Right cardiac atrium (tissue), 5 donors: Measurements from ENCODE around the gene CYGB. TPM values are rescaled to one million over a fixed set of nuclear protein-coding genes. Genes with fewer than 3 reads are reported as not detected.

Experiments used
- ATAC-seq, 2 donors: fragments of 200-7000 bp; cut with Tn5 transposase; one replicate each; pipeline versions ENCODE4 v1.8.0 to v1.9.1; 2020; ENCODE audit warnings: moderate library complexity in 2 of 2, mild to moderate bottlenecking in 1 of 2
- DNase-seq, 3 donors: peaks; one replicate each; pipeline ENCODE4 v3.0.0-alpha.2; 2020
- H3K27ac ChIP-seq: one replicate; pipeline ENCODE4 v1.5.1; 2013; ENCODE audit warnings: mild to moderate bottlenecking, low read length, control low read depth, moderate library complexity
- H3K27me3 ChIP-seq: one replicate; pipeline ENCODE4 v1.6.1; 2013; ENCODE audit not compliant: control insufficient read depth, insufficient read depth
- H3K4me1 ChIP-seq: one replicate; pipeline ENCODE4 v1.6.1; 2013; ENCODE audit warnings: low read length; ENCODE audit not compliant: control insufficient read depth, insufficient read depth
- H3K4me3 ChIP-seq: one replicate; pipeline ENCODE4 v1.5.1; 2013; ENCODE audit warnings: low read length, control low read depth
- H3K9me3 ChIP-seq: one replicate; pipeline ENCODE4 v1.6.1; 2013; ENCODE audit warnings: low read length; ENCODE audit not compliant: control insufficient read depth
- WGBS: extraction: QIAGEN DNeasy Blood & Tissue Kit; methylation state at CpG from one replicate; pipeline ENCODE4 v1.1.7; 2013; 5-methylcytosine and 5-hydroxymethylcytosine counted together
- intact Hi-C, 4 donors: fragments of 100-400 bp; cut with DNase I; formaldehyde crosslinking; loops; one replicate each; pipeline versions ENCODE4 v1.11.0 to v1.14.0; 2022 to 2023
- long read RNA-seq, 4 donors: library from polyadenylated mRNA; unstranded; transcript quantifications; one replicate each; pipeline ENCODE4 v2.0.0, GENCODE V29; 2020 to 2021
- polyA plus RNA-seq: library from polyadenylated mRNA; stranded (reverse); fragments of 200-250 nt; gene quantifications from one replicate; pipeline ENCODE4 v1.2.3, GENCODE V29; 2013
- total RNA-seq, 4 donors: library from RNA; stranded (reverse); fragmentation: NEBNext Ultra II Directional; extraction: Animal tissue kit (Norgen Biotek cat#: 25700); gene quantifications; one replicate each; pipeline ENCODE4 v1.2.1, GENCODE V29; 2021
- donor health status: healthy with polysubstance abuse.
- donor health status: DM: no; HTN: yes; CAD: no.
- donor health status: DM: no; HTN: no; CAD: no.
- donor health status: DM: no; HTN: yes; CAD: no; lungs with severe emphysema.
- donor health status: DM: yes; HTN: yes; CAD: no.

Gene CYGB
- total RNA-seq (10 to 100 TPM; 46.6 to 83.9 (median 67.3) TPM), polyA plus RNA-seq (58.7 TPM)
- long read RNA-seq, donor 1, transcript CYGB-201 (4 exons, 2,158 nt), result major isoform, 34 of 57 reads
- long read RNA-seq, donor 1, partial matches to known transcripts, result 3 of 57 reads
- long read RNA-seq, donor 1, other reads (novel, unspliced or antisense), result 19 of 57 reads
- long read RNA-seq, donor 2, transcript CYGB-201 (4 exons, 2,158 nt), result major isoform, 29 of 44 reads
- long read RNA-seq, donor 2, partial matches to known transcripts, result 4 of 44 reads
- long read RNA-seq, donor 2, other reads (novel, unspliced or antisense), result 11 of 44 reads
- long read RNA-seq, donor 3, transcript CYGB-201 (4 exons, 2,158 nt), result major isoform, 12 of 29 reads
- long read RNA-seq, donor 3, partial matches to known transcripts, result 7 of 29 reads
- long read RNA-seq, donor 3, other reads (novel, unspliced or antisense), result 9 of 29 reads
- long read RNA-seq, donor 4, transcript CYGB-201 (4 exons, 2,158 nt), result major isoform, 28 of 38 reads
- long read RNA-seq, donor 4, partial matches to known transcripts, result 2 of 38 reads
- long read RNA-seq, donor 4, other reads (novel, unspliced or antisense), result 8 of 38 reads

DNA sequence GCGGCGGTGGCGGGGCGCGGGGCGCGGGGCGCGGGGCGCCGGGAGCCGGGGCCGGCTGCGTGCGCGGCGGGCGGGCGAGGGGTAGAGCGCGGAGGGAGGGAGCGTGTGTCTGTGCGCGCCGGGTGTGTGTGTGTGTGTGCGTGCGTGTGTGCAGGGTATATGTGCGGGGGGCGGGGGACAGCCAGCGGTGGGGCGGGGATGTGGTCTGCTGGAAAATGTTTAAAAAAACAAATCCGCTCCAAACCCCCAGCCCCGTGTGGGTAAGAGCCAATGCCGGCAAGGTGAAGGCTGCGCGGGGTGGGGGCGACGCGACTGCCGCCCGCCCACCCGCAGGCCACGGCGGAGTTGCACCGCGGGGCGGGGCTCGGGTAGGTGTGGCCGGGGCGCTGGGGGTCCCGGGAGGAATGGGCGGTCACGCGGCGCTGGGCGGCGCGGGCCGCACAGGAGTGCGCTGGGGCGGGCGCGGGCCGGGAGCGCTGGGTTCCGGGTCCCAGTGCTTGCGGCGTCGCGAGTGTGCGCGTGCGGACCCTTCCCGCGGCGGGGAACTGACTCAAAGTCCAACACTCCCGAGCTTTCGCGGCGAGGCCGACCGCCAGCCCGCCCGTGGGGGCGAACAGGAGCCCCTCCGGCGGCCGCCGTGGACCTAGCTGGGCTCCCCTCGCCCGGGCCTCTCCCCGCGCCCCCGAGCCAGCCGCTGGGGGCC, at the start of gene CYGB:
TSS of gene CYGB (minus strand) at position 132 of the 703 bp plus-strand sequence. CDS start 167 bp downstream, outside the sequence.
- WGBS, result 2% methylated on average over 95 of the region's 95 CpGs
- intact Hi-C loops, result no loop called here
- peak; percentile 77 to 90 (median 89) for DNase-seq
- no peaks in the 10 kb centered on the region for H3K27me3 ChIP-seq
- peak; percentile 54 to 59 for ATAC-seq
- no peaks in the 10 kb centered on the region for H3K9me3 ChIP-seq
- peak within 1 kb of the TSS; percentile 72 for H3K27ac ChIP-seq
- peaks cover 3% of the 10 kb centered on the region for H3K4me1 ChIP-seq
- H3K4me3 ChIP-seq, result peak within 1 kb of the TSS; percentile 70

DNA sequence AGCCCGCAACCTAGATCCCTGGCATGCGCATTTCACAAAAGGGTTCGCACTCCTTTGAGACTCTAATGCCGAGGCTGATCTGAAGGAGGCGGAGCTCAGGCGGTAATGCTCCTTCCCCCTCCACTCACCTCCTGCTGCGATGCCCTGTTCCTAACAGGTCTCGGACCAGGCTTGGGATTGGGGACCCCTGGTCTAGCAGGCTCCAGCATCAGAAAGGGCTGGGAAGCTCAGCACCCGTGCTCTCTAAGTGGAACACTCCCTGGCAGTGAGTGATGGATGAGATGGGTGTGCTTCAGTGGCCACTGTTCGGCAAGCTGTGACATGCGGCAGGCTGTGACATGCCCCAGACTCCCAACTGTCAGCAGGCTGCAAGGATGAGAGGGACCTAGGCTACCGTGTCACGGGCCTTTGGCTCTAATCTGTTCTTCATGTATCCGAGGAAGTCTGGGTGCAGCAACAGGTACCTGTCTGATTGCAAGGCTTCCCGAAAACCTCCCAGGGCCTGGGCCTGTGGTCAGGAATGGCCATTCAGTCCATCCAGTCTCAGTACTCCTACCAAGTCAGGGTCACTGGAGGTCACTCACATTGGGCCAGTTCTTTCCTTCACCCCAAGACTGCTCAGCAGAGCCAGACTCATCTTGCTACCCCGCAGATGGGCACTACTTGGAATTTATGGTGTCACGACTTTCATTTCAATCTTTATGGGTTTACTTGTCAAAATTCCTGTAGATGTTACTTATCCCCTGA, 49.4 kb upstream of the CYGB start:
- 37% methylated on average over 17 of the region's 17 CpGs for WGBS
- no peak overlapping the region for H3K4me3 ChIP-seq
- no peaks in the 10 kb centered on the region for H3K9me3 ChIP-seq
- DNase-seq (no peak), ATAC-seq (no peak)
- H3K4me1 ChIP-seq, result no peaks in the 10 kb centered on the region
- no peak overlapping the region for H3K27ac ChIP-seq
- intact Hi-C loops, result loop anchor here in 2 of 4 donors (5.0 to 10.0 kb wide), 2 partner anchors 62 to 65 kb away; no protein-coding TSS in a partner anchor
- H3K27me3 ChIP-seq, result no peaks in the 10 kb centered on the region

DNA sequence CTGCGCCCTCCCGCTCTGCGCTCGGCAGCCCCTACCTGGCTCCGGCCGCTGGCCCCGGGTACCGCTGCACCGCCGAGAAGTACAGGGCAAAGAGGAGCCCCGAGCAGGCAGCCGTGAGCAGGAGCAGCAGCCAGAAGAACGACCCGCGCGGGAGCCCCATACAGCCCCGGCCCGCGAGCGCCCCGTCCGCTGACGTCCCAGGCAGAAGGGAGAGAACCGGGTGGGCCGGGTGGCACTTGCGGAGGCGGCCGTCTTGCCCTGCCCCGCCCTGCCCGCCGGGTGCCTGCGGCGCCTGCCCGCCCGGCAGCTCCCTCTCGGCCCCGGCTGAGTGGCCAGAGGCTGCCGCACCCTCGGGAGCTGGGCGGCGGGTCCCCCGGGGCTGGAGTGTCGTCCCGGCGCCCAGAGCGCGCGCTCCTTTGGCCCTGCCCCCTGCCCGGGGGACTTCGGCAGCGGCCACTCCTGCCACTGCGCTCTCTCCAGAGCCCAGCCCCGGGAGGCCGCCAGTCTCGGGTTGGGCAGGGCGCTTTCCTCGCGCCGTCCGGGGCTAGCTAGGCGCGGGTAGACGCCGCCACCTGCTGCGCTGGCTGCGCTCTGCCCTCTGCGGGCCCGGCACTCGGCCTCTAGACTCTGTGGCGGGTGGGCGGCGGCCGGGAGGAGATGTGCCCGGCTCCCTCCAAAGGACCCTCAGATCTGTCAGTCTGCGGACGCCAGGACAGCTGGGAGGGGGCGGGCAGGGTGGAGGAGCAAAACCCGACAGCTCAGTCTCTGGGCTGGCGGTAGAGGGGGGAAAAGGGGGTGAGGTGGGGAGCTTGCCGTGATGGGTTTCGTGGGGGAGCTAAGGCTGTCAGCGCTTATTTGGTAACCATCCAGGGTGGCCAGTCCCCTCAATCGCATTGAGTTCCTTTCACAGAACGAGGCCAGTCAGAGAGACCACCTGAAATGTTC, 48.4 kb upstream of the CYGB start, which contains the start of gene ST6GALNAC2:
TSS of gene ST6GALNAC2 (minus strand) at position 212 of the 945 bp plus-strand sequence. CDS start at position 160, 52 bp downstream.
- no peaks in the 10 kb centered on the region for H3K27me3 ChIP-seq
- peak; percentile 71 to 86 (median 85) for DNase-seq
- intact Hi-C loops, result loop anchor here in 2 of 4 donors (5.0 to 10.0 kb wide), 2 partner anchors 61 to 64 kb away; no protein-coding TSS in a partner anchor
- H3K4me3 ChIP-seq, result peak within 1 kb of the TSS; percentile 55
- WGBS, result under 1% methylated on average over 84 of the region's 84 CpGs
- ATAC-seq, result peak; percentile 89 to 92
- no peaks in the 10 kb centered on the region for H3K9me3 ChIP-seq
- no peaks in the 10 kb centered on the region for H3K4me1 ChIP-seq
- no peak within 1 kb of the TSS for H3K27ac ChIP-seq

DNA sequence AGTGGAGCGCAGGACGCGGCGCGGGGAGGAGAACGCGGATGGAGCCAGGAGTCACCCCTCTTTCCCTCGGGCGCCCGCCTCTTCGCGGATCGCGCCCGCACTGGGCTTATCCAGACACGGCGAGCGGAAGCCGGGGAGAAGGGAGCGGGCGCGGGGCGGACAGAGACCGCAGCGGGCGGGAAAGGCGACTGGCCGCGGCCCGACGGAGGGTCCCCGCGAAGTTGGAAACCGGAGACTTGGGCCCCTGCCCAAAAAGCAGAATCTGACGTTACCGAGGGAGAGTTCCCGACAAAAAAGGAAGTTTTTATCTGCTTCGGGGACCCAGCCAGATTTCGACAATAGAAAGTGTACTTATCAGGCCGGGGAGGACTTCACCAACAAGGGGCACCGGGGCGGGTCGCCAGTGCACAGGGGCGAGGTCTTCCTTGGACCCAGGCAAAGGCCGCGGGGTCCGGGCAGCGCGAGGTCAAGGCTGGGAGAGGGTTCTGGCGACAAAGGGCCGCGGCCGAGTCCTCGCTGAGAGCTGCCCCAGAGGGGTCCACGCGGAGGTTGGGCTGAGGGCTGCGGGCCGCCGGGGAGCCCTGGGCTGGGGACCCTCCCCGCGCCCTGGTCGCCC, 47.6 kb upstream of the CYGB start:
- Histone ChIP-seq H3K9me3 (no peaks in the 10 kb centered on the region), H3K4me3 (peak overlapping the region; percentile 55), H3K4me1 (no peaks in the 10 kb centered on the region), H3K27ac (no peak overlapping the region), H3K27me3 (no peaks in the 10 kb centered on the region)
- peak; percentile 48 to 58 for ATAC-seq
- intact Hi-C loops, result loop anchor here in 2 of 4 donors (5.0 to 10.0 kb wide), 2 partner anchors 60 to 63 kb away; no protein-coding TSS in a partner anchor
- DNase-seq, result peak; percentile 57 to 74 (median 73)
- 2% methylated on average over 62 of the region's 62 CpGs for WGBS

DNA sequence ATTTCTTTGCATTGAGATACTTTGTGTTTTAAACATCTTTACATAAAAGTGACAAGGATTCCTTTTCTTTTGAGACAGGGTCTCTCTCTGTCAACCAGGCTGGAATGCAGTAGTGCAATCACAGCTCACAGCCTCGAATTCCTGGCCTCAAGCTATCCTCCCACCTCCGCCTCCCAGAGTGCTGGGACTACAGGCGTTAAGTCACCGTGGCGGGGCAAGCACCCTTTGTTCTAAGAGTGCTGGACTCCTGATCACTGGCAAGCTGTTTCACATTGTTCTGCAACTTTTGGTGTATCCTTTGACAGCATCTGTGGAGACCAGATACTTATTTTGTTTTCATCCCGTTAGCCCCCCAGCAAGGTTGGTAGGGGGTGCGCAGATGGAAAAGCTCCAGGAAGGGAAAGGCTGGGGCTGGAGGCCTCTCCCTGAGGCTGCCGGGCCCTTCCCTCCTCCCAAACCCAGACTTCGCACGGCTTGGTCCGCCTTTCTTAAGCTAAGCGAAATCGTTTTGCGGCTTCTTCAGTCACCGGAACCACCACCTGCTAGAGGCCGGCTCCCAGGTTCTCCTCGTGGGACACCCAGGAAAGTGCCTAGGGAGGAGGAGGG, 47.0 kb upstream of the CYGB start:
- no peak for DNase-seq
- no peaks in the 10 kb centered on the region for H3K27me3 ChIP-seq
- H3K27ac ChIP-seq, result no peak overlapping the region
- H3K4me1 ChIP-seq, result no peaks in the 10 kb centered on the region
- no peaks in the 10 kb centered on the region for H3K9me3 ChIP-seq
- intact Hi-C loops, result loop anchor here in 2 of 4 donors (5.0 to 10.0 kb wide), 2 partner anchors 60 to 62 kb away; no protein-coding TSS in a partner anchor
- H3K4me3 ChIP-seq, result peak overlapping the region; percentile 55
- peak in 1 of 2 donors; percentile 10 for ATAC-seq
- 26% methylated on average over 17 of the region's 17 CpGs for WGBS

DNA sequence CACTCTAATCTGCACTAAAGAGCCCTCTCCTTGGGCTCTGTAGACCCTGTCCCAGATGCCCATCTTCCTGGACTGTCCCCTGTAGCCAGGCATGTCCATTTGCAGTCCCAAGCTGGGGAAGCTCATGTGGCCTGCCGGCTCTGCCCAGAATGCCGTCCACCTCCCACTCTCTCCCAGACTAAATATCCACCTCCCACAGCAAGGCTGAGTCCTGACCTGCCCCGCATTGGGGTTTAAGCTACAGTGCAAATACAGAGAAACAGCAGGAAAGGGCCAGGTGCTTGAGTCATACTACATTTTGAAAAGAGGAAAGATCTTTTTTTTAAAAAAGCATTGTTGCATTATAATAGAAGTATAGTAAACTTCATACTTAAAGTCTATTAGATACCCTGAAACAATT, 45.2 kb upstream of the CYGB start:
- intact Hi-C loops, result loop anchor here in 1 of 4 donors (10.0 kb wide), 1 partner anchor 58 kb away; no protein-coding TSS in a partner anchor

DNA sequence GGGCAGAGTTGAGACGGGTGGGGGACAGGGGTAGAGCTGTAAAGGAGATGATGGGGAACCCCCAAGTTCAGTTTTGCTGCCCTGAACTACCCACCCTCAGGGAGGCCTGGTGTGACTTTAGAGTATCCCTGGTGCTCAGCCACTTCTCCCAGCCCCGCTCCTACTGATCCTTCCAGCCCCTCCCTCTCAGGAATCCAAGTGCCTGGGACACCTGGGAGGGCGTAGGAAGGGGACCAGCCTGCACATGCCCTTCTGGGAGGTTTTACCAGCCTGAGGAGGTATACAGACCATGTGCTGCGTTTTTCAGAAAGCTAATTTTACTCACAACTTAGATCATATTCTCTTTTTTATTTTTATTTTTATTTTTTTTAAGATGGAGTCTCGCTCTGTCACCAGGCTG, 44.0 kb upstream of the CYGB start:
- no peak overlapping the region for H3K27ac ChIP-seq
- intact Hi-C loops, result loop anchor here in 1 of 4 donors (10.0 kb wide), 1 partner anchor 57 kb away; no protein-coding TSS in a partner anchor
- no peaks in the 10 kb centered on the region for H3K4me1 ChIP-seq
- H3K9me3 ChIP-seq, result no peaks in the 10 kb centered on the region
- no peaks in the 10 kb centered on the region for H3K27me3 ChIP-seq
- 90% methylated on average over 5 of the region's 5 CpGs for WGBS
- no peak overlapping the region for H3K4me3 ChIP-seq
- ATAC-seq (no peak), DNase-seq (no peak)

More for the DNA sequence above, 45.2 kb upstream of the CYGB start:
- Histone ChIP-seq H3K27ac (no peak overlapping the region), H3K4me3 (no peak overlapping the region), H3K27me3 (no peaks in the 10 kb centered on the region), H3K9me3 (no peaks in the 10 kb centered on the region), H3K4me1 (no peaks in the 10 kb centered on the region)
- WGBS, result 29% methylated on average over 3 of the region's 3 CpGs
- no peak for ATAC-seq
- no peak for DNase-seq

DNA sequence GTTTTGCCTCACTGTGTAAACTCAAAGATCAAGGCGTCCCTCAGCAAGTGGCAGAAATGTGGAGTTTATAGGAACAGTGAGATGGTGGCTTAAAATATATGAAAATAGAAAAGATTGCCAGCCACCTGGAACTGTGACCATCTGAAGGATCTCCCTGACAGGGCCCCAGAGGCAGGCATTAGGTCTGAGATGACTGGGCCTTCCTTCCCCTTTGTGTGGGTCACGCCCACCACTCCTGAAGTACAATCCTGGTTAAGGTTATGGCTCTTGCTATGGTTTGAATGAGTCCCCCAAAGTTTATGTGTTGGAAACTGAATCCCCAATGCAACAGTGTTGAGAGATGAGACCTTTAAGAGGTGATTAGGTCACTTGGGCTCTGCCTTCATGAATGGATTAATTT, 41.8 kb upstream of the CYGB start:
- no peak for DNase-seq
- H3K27ac ChIP-seq, result no peak overlapping the region
- H3K4me1 ChIP-seq, result no peaks in the 10 kb centered on the region
- intact Hi-C loops, result loop anchor here in 1 of 4 donors (5.0 kb wide), 1 partner anchor 33 kb away; no protein-coding TSS in a partner anchor
- H3K9me3 ChIP-seq, result no peaks in the 10 kb centered on the region
- no peaks in the 10 kb centered on the region for H3K27me3 ChIP-seq
- 94% methylated on average over 2 of the region's 2 CpGs for WGBS
- no peak overlapping the region for H3K4me3 ChIP-seq
- ATAC-seq, result no peak

DNA sequence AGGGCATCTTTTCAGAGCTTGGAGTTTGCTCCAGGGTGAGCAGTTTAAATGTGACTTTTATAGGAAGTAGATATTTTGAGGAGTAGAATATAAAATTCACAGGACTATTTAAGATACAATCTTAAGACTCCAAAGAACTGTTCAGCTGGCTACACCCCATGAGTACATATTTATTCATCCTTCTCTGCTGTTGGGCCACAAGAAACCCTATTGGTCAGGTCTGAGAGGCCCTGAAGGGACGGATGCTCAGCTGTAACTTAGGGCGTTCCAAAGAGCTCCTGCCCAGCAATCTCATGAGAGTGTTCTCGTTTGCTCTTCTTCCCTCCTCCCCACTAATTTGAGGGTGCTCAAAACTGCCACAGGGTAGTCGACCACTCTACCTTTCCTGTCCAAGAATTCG, 40.9 kb upstream of the CYGB start:
- no peak overlapping the region for H3K27ac ChIP-seq
- WGBS, result 76% methylated on average over 5 of the region's 5 CpGs
- H3K4me1 ChIP-seq, result no peaks in the 10 kb centered on the region
- ATAC-seq (no peak), DNase-seq (no peak)
- H3K9me3 ChIP-seq, result no peaks in the 10 kb centered on the region
- intact Hi-C loops, result loop anchor here in 1 of 4 donors (5.0 kb wide), 1 partner anchor 34 kb away; no protein-coding TSS in a partner anchor
- no peak overlapping the region for H3K4me3 ChIP-seq
- no peaks in the 10 kb centered on the region for H3K27me3 ChIP-seq
